PFSK-1 (cell line): ENCODE measurements around the gene SFXN3.

ENCODE experiments used
- POLR2AphosphoS5 ChIP-seq: IDR thresholded peaks from 2 replicates; pipeline ENCODE4 v1.6.1; 2012; ENCODE audit warnings: low read depth, mild to moderate bottlenecking, control low read depth, low read length, moderate library complexity
- TAF1 ChIP-seq: IDR thresholded peaks from 2 replicates; pipeline ENCODE4 v1.6.1; 2012; ENCODE audit warnings: low read length, control low read depth, borderline replicate concordance; ENCODE audit not compliant: insufficient read depth

- TF ChIP-seq POLR2AphosphoS5 = no peak
- no peak for TF ChIP-seq TAF1
Observed at GRCh38 chr10:101061624-101062231, 30.7 kb downstream of the SFXN3 start, which contains the start of gene KAZALD1.
